ENCODE measurements around the gene S100A5.

GRCh38 chr1:153573351-153573750 lies 32.6 kb upstream of the S100A5 start:
- TF ChIP-seq POLR2AphosphoS5 (IDR thresholded peaks at IDR 0.05) = no peak
- TF ChIP-seq CTCF (IDR thresholded peaks at IDR 0.05) = no peak
